Upper lobe of right lung (tissue), 1 donor: ENCODE results near the gene PSMA5. TPM values are rescaled to one million over a fixed set of nuclear protein-coding genes. Genes with fewer than 3 reads are reported as not detected.
A peak's percentile ranks its signal among the peaks of the same experiment; 100 is the strongest.

Experiments
- ATAC-seq: fragments of 200-7000 bp; cut with Tn5 transposase; one replicate; pipeline ENCODE4 v1.9.1; 2020; ENCODE audit warnings: mild to moderate bottlenecking, moderate library complexity
- DNase-seq: peaks from one replicate; pipeline ENCODE4 v3.0.0-alpha.2; 2020
- H3K27ac ChIP-seq: fragments of 200-600 bp; one replicate; pipeline ENCODE4 v1.8.0; 2022
- H3K27me3 ChIP-seq: fragments of 200-600 bp; one replicate; pipeline ENCODE4 v1.8.0; 2022; ENCODE audit warnings: mild to moderate bottlenecking
- H3K36me3 ChIP-seq: fragments of 200-600 bp; one replicate; pipeline ENCODE4 v1.8.0; 2022
- H3K4me1 ChIP-seq: fragments of 200-600 bp; one replicate; pipeline ENCODE4 v1.8.0; 2022
- H3K4me3 ChIP-seq: fragments of 200-600 bp; one replicate; pipeline ENCODE4 v1.8.0; 2022; ENCODE audit warnings: mild to moderate bottlenecking
- H3K9me3 ChIP-seq: fragments of 200-600 bp; one replicate; pipeline ENCODE4 v1.8.0; 2022
- intact Hi-C: fragments of 100-400 bp; cut with DNase I; formaldehyde crosslinking; loops from one replicate; pipeline ENCODE4 v1.11.0; 2022
- total RNA-seq: library from RNA; stranded (reverse); fragmentation: NEBNext Ultra II Directional; extraction: Animal tissue kit (Norgen Biotek cat#: 25700); gene quantifications from one replicate; pipeline ENCODE4 v1.2.1, GENCODE V29; 2021
- TF ChIP-seq, protein P1 (sequence below): fragments of 200-600 bp; IDR thresholded peaks from one replicate; pipeline ENCODE4 v1.8.0; 2022; ENCODE audit warnings: antibody characterized with exemption
- donor health status: DM: no; HTN: yes; CAD: no; lungs with severe emphysema.

The PSMA5 gene
- total RNA-seq, 1 donor from 2014 or later, result 67.8 TPM

DNA sequence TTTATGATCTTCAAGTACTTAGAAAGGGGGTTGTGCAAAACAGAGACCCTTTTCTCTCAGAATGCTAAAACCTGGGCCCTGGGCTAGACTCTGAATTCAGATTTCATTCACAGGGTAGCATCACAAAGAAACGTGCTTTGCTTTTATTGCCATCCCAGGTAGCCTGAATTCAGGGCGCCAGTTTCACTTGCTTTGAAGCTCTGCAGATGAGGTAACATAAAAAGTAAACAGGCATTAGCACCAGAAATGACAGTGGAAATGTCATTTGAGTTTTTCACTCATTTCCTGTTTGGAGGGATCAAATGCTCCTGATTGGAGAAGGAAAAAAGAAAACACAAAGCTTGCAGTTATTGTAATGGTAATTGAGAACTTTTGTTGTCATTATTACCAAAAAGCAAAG, 42.7 kb upstream of the PSMA5 start:
- Histone ChIP-seq H3K4me1 (no peaks in the 10 kb centered on the region), H3K27ac (no peak overlapping the region), H3K4me3 (no peak overlapping the region), H3K9me3 (no peaks in the 10 kb centered on the region), H3K36me3 (no peaks in the 10 kb centered on the region), H3K27me3 (peaks cover 54% of the 10 kb centered on the region)
- TF ChIP-seq, protein P1, sequence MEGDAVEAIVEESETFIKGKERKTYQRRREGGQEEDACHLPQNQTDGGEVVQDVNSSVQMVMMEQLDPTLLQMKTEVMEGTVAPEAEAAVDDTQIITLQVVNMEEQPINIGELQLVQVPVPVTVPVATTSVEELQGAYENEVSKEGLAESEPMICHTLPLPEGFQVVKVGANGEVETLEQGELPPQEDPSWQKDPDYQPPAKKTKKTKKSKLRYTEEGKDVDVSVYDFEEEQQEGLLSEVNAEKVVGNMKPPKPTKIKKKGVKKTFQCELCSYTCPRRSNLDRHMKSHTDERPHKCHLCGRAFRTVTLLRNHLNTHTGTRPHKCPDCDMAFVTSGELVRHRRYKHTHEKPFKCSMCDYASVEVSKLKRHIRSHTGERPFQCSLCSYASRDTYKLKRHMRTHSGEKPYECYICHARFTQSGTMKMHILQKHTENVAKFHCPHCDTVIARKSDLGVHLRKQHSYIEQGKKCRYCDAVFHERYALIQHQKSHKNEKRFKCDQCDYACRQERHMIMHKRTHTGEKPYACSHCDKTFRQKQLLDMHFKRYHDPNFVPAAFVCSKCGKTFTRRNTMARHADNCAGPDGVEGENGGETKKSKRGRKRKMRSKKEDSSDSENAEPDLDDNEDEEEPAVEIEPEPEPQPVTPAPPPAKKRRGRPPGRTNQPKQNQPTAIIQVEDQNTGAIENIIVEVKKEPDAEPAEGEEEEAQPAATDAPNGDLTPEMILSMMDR, result no peak
- ATAC-seq (no peak), DNase-seq (no peak)
- intact Hi-C loops, result no loop called here

DNA sequence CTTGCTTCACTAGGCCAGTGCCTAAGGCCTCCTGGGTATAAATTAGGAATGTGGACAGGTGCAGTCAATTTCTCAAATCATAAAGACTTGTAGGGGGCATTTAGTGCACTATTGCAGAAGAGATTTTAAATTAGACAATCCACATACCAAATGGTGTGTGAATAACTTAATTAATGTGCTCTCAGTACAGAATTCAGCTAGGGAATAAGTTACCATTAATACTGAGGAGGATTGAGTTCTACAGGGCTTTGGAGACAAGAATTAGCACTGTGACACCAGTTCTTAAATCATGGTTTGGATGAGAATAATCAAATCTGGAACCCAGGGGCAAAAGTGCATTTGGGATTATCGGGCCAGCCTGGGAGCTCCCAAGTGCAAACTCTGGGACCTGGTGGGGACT, 41.8 kb upstream of the PSMA5 start:
- Histone ChIP-seq H3K27me3 (peaks cover 54% of the 10 kb centered on the region), H3K36me3 (no peaks in the 10 kb centered on the region), H3K4me1 (no peaks in the 10 kb centered on the region), H3K27ac (no peak overlapping the region), H3K9me3 (no peaks in the 10 kb centered on the region), H3K4me3 (no peak overlapping the region)
- intact Hi-C loops, result no loop called here
- DNase-seq (no peak), ATAC-seq (no peak)
- TF ChIP-seq, protein P1, result no peak

DNA sequence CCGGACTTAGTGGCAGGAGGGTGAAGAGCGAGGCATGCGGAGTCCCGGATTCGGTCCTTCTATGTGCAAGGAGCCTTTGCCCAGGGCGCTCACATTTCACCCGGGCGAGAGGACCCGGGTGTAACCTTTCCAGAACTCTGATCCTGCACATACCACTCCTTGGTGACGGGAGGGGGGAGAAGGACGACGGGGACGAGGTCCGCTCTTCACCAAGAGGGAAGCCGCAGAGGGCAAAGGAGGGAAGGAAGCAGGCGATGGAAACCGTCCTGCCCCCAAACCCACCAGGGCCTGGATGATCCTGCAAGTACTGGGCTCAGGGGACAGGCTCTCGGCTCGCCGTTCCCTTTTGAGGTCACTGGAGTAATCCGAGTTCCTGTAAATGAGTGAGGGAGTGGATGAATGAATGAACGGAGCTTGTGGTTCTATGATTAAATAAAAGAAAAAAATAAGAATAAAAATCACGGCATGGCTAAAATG, 41.1 kb upstream of the PSMA5 start:
- Histone ChIP-seq H3K27me3 (peaks cover 58% of the 10 kb centered on the region), H3K4me3 (peak overlapping the region; percentile 61), H3K27ac (no peak overlapping the region), H3K4me1 (no peaks in the 10 kb centered on the region), H3K36me3 (no peaks in the 10 kb centered on the region), H3K9me3 (no peaks in the 10 kb centered on the region)
- intact Hi-C loops, result no loop called here
- DNase-seq, result no peak
- peak; percentile 27 for ATAC-seq
- TF ChIP-seq, protein P1, result no peak

DNA sequence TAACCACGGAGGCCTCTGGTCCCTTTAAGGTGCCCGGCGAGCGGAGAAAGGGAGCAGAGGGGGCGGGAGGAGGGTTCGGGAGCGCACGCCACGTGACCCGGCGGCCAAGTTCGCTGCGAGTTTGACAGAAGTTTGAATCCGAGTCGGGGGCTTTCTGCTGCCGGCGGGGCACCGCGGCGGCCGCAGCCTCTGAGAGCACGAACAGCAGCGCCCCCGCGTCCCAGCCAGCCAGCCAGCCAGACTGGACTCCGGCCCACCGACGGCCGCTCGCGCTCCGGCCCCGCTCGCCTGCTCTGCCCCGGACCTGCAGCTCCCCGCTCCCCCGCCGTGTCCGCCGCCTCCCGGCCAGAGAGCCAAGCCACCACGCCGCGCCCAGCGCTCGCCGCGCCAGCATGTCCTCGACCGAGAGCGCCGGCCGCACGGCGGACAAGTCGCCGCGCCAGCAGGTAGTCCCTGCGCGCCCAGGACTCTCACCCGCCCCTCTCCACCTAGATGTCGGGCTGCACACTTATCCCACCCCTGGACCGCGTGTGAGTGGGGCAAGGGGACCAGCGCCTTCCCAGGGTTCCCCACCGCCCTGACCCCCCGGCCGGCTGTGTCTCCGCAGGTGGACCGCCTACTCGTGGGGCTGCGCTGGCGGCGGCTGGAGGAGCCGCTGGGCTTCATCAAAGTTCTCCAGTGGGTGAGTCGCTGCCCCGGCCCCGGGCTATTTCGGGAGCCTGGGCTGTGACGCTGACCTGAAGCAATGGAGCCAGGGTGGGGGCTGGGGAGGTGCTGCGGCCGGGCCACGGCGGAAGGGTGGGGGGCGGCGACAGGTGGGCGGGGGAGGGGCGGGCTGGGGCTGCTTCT, 40.4 kb upstream of the PSMA5 start, which contains the start of gene SYPL2:
Gene SYPL2 (plus strand): TSS at position 95 of the 849 bp plus-strand sequence. CDS start 298 bp downstream, at position 393.
- intact Hi-C loops, result no loop called here
- peak within 1 kb of the TSS; percentile 61 for H3K4me3 ChIP-seq
- DNase-seq, result peak; percentile 84
- H3K4me1 ChIP-seq, result no peaks in the 10 kb centered on the region
- peaks cover 63% of the 10 kb centered on the region for H3K27me3 ChIP-seq
- H3K27ac ChIP-seq, result peak within 1 kb of the TSS; percentile 17
- no peaks in the 10 kb centered on the region for H3K9me3 ChIP-seq
- H3K36me3 ChIP-seq, result no peaks in the 10 kb centered on the region
- peak; percentile 89 for ATAC-seq
- TF ChIP-seq, protein P1, result no peak

DNA sequence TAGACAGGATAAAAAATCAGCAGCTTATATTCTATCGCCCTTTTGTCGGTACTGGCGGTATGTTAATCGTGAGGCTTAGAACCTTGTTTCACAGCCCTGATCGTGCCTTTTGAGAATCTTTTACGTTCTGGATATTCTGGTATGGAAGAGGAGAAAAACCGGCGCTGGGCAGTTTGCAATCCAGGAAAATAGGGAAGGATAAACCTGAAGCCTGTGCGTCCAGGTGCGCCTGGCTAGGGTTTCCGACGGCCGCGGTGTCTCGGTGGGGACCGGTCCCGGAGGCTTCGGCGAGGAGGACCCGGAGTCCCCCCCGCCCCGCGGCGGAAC, 39.8 kb upstream of the PSMA5 start:
- Histone ChIP-seq H3K36me3 (no peaks in the 10 kb centered on the region), H3K27ac (peak overlapping the region; percentile 17), H3K27me3 (peaks cover 66% of the 10 kb centered on the region), H3K9me3 (no peaks in the 10 kb centered on the region), H3K4me3 (peak overlapping the region; percentile 61), H3K4me1 (no peaks in the 10 kb centered on the region)
- DNase-seq (no peak), ATAC-seq (no peak)
- TF ChIP-seq, protein P1, result no peak
- intact Hi-C loops, result no loop called here
